Measurements from ENCODE around the gene CDK6.

CDK6 gene

DNA sequence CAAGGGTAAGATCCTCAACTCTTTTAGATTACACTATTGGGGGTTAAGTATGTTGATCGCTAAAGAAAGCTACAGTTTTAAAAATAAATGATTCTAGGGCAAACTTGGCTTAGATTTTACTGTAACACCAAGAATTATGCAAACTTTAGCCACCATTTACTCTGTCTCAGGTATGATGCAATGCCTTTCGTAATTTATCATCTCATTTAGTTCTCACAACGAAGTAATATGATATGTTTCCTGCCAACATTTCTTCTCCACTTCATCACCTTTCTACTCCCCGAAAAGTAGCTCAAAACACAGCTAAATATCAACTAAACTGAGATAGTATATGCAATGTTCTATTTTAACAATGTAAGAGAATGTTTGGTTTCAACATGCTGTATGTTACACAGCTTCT, 267.2 kb downstream of the CDK6 start:
- Histone ChIP-seq H3K9ac (ENCODE audit: low read depth, low read length) (no peak overlapping the region), H3K79me2 (ENCODE audit: insufficient read depth, low read length) (peaks cover 14% of the 10 kb centered on the region; the same call in 1 of the 2 replicates), H3K9me3 (ENCODE audit: insufficient read depth, low read length, severe bottlenecking) (no peaks in the 10 kb centered on the region), H3K4me1 (ENCODE audit: insufficient read depth, low read length) (no peaks in the 10 kb centered on the region), H3K27me3 (ENCODE audit: insufficient read depth, low read length, poor library complexity) (no peaks in the 10 kb centered on the region), H2AFZ (ENCODE audit: low read depth, low read length) (no peak overlapping the region), H3K4me2 (ENCODE audit: insufficient read depth, low read length) (no peak overlapping the region), H4K20me1 (ENCODE audit: insufficient read depth, low read length) (no peaks in the 10 kb centered on the region; the same call in 1 of the 2 replicates), H3K4me3 (ENCODE audit: low read depth in 1 of 2, low read length in 2 of 2) (no peak overlapping the region), H3K36me3 (ENCODE audit: insufficient read depth, low read length) (peaks cover 88% of the 10 kb centered on the region), H3K27ac (ENCODE audit: low read length) (no peak overlapping the region)
- DNase-seq, result no peak
- TF ChIP-seq EZH2 (IDR thresholded peaks at IDR 0.05; ENCODE audit: borderline replicate concordance, low read depth, low read length, severe bottlenecking), result no peak
- TF ChIP-seq, protein P1, sequence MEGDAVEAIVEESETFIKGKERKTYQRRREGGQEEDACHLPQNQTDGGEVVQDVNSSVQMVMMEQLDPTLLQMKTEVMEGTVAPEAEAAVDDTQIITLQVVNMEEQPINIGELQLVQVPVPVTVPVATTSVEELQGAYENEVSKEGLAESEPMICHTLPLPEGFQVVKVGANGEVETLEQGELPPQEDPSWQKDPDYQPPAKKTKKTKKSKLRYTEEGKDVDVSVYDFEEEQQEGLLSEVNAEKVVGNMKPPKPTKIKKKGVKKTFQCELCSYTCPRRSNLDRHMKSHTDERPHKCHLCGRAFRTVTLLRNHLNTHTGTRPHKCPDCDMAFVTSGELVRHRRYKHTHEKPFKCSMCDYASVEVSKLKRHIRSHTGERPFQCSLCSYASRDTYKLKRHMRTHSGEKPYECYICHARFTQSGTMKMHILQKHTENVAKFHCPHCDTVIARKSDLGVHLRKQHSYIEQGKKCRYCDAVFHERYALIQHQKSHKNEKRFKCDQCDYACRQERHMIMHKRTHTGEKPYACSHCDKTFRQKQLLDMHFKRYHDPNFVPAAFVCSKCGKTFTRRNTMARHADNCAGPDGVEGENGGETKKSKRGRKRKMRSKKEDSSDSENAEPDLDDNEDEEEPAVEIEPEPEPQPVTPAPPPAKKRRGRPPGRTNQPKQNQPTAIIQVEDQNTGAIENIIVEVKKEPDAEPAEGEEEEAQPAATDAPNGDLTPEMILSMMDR (IDR thresholded peaks at IDR 0.05; ENCODE audit: borderline replicate concordance, extremely low read depth, low read length, poor library complexity, severe bottlenecking), result no peak
- no peak for ATAC-seq (ENCODE audit: insufficient read depth, low read depth)

DNA sequence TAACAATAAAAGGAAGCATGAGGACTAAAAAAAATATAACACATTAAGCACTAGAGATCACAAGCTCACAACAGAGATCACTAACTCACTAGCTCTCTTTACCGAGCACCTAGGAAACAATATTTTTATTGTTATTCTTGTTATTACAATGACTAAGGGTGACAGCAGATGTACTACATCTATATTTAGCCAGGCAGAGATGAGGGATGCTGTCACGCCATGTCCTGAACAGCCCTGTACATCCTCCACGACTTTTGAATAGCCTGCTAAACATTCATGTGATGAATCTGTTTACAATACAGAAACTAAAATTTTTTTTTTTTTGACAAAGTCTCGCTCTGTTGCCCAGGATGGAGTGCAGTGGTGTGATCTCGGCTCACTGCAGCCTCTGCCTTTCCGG, 268.9 kb downstream of the CDK6 start:
- no peaks in the 10 kb centered on the region; the same call in 1 of the 2 replicates for H4K20me1 ChIP-seq (ENCODE audit: insufficient read depth, low read length)
- H3K4me3 ChIP-seq (ENCODE audit: low read depth in 1 of 2, low read length in 2 of 2), result no peak overlapping the region
- peaks cover 90% of the 10 kb centered on the region for H3K36me3 ChIP-seq (ENCODE audit: insufficient read depth, low read length)
- TF ChIP-seq, protein P1 (IDR thresholded peaks at IDR 0.05; ENCODE audit: borderline replicate concordance, extremely low read depth, low read length, poor library complexity, severe bottlenecking), result no peak
- no peak for TF ChIP-seq EZH2 (IDR thresholded peaks at IDR 0.05; ENCODE audit: borderline replicate concordance, low read depth, low read length, severe bottlenecking)
- no peaks in the 10 kb centered on the region for H3K9me3 ChIP-seq (ENCODE audit: insufficient read depth, low read length, severe bottlenecking)
- H3K27ac ChIP-seq (ENCODE audit: low read length), result no peak overlapping the region
- ATAC-seq (ENCODE audit: insufficient read depth, low read depth) (no peak), DNase-seq (no peak)
- H3K4me1 ChIP-seq (ENCODE audit: insufficient read depth, low read length), result no peaks in the 10 kb centered on the region
- peaks cover 5% of the 10 kb centered on the region; the same call in 1 of the 2 replicates for H3K79me2 ChIP-seq (ENCODE audit: insufficient read depth, low read length)
- no peak overlapping the region for H3K4me2 ChIP-seq (ENCODE audit: insufficient read depth, low read length)
- H2AFZ ChIP-seq (ENCODE audit: low read depth, low read length), result no peak overlapping the region
- no peak overlapping the region for H3K9ac ChIP-seq (ENCODE audit: low read depth, low read length)
- no peaks in the 10 kb centered on the region for H3K27me3 ChIP-seq (ENCODE audit: insufficient read depth, low read length, poor library complexity)

DNA sequence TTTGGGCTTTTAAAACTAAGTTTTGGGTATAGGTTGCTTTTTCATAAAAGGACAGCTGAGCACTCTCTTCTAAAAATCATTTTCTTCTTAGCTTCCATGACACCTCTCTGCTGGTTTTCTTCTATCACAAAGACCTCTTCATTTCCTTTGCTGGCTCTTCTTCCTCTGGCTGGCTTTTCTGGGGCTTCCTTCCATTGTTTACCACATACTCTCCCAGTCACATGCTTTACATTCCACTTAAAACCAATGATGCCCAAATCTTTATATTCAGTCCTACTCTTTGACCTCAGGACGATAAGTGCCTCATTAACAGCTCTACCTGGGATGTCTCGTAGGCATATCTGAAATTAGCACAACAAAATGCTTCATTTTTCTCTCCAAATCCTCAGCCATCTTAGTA, 273.0 kb downstream of the CDK6 start:
- Histone ChIP-seq H3K4me2 (ENCODE audit: insufficient read depth, low read length) (no peak overlapping the region), H3K27ac (ENCODE audit: low read length) (no peak overlapping the region), H3K36me3 (ENCODE audit: insufficient read depth, low read length) (peaks cover 77% of the 10 kb centered on the region), H3K4me3 (ENCODE audit: low read depth in 1 of 2, low read length in 2 of 2) (no peak overlapping the region), H2AFZ (ENCODE audit: low read depth, low read length) (no peak overlapping the region), H3K9ac (ENCODE audit: low read depth, low read length) (no peak overlapping the region), H3K27me3 (ENCODE audit: insufficient read depth, low read length, poor library complexity) (no peaks in the 10 kb centered on the region), H3K4me1 (ENCODE audit: insufficient read depth, low read length) (no peaks in the 10 kb centered on the region), H3K9me3 (ENCODE audit: insufficient read depth, low read length, severe bottlenecking) (no peaks in the 10 kb centered on the region), H4K20me1 (ENCODE audit: insufficient read depth, low read length) (no peaks in the 10 kb centered on the region), H3K79me2 (ENCODE audit: insufficient read depth, low read length) (no peaks in the 10 kb centered on the region; the same call in 1 of the 2 replicates)
- ATAC-seq (ENCODE audit: insufficient read depth, low read depth) (no peak), DNase-seq (no peak)
- TF ChIP-seq, protein P1 (IDR thresholded peaks at IDR 0.05; ENCODE audit: borderline replicate concordance, extremely low read depth, low read length, poor library complexity, severe bottlenecking), result no peak
- TF ChIP-seq EZH2 (IDR thresholded peaks at IDR 0.05; ENCODE audit: borderline replicate concordance, low read depth, low read length, severe bottlenecking), result no peak

DNA sequence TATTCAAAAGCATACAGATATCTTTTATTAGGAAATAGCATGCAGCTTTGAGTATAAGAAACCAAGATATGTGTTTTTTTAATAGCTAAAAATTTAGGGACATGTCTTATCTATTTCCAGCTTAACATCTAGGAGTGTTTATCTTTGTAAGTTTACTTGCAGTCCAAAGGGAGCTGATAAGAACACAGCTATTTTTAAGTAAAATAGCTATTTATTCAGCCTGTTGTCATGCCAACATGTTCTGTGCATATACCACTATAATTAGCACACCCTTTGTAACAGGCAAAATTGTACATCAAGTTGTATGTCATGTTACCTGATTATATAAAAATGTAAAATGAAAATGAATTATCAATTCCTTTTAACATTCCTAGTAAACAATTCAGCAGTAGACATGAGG, 275.8 kb downstream of the CDK6 start:
- Histone ChIP-seq H3K9me3 (ENCODE audit: insufficient read depth, low read length, severe bottlenecking) (no peaks in the 10 kb centered on the region), H3K79me2 (ENCODE audit: insufficient read depth, low read length) (no peaks in the 10 kb centered on the region), H3K9ac (ENCODE audit: low read depth, low read length) (no peak overlapping the region), H3K27me3 (ENCODE audit: insufficient read depth, low read length, poor library complexity) (no peaks in the 10 kb centered on the region), H3K36me3 (ENCODE audit: insufficient read depth, low read length) (peaks cover 57% of the 10 kb centered on the region), H3K4me2 (ENCODE audit: insufficient read depth, low read length) (no peak overlapping the region), H3K27ac (ENCODE audit: low read length) (no peak overlapping the region), H3K4me1 (ENCODE audit: insufficient read depth, low read length) (no peaks in the 10 kb centered on the region), H2AFZ (ENCODE audit: low read depth, low read length) (no peak overlapping the region), H3K4me3 (ENCODE audit: low read depth in 1 of 2, low read length in 2 of 2) (no peak overlapping the region), H4K20me1 (ENCODE audit: insufficient read depth, low read length) (no peaks in the 10 kb centered on the region)
- DNase-seq (no peak), ATAC-seq (ENCODE audit: insufficient read depth, low read depth) (no peak)
- TF ChIP-seq, protein P1 (IDR thresholded peaks at IDR 0.05; ENCODE audit: borderline replicate concordance, extremely low read depth, low read length, poor library complexity, severe bottlenecking), result no peak
- no peak for TF ChIP-seq EZH2 (IDR thresholded peaks at IDR 0.05; ENCODE audit: borderline replicate concordance, low read depth, low read length, severe bottlenecking)
